Renal cortical epithelial cell (primary cell): ENCODE measurements around the gene PAPOLG. TPM values are rescaled to one million over a fixed set of nuclear protein-coding genes. Genes with fewer than 3 reads are reported as not detected.
"Not testable (repeated sequence)": the region's sequence is repeated elsewhere in the genome, so short reads cannot be mapped to it uniquely, and the experiment has no call there.

Source experiments
- DNase-seq: peaks from one replicate; pipeline ENCODE4 v3.0.0-alpha.2; 2011; ENCODE audit warnings: low read depth
- total RNA-seq: library from RNA; depleted of rRNA; stranded (reverse); fragments of >200 nt; gene quantifications from 2 replicates; pipeline ENCODE4 v1.2.3, GENCODE V29; 2014

The PAPOLG gene
- total RNA-seq, 1 donor from 2014 or later = 16.9 TPM

DNA sequence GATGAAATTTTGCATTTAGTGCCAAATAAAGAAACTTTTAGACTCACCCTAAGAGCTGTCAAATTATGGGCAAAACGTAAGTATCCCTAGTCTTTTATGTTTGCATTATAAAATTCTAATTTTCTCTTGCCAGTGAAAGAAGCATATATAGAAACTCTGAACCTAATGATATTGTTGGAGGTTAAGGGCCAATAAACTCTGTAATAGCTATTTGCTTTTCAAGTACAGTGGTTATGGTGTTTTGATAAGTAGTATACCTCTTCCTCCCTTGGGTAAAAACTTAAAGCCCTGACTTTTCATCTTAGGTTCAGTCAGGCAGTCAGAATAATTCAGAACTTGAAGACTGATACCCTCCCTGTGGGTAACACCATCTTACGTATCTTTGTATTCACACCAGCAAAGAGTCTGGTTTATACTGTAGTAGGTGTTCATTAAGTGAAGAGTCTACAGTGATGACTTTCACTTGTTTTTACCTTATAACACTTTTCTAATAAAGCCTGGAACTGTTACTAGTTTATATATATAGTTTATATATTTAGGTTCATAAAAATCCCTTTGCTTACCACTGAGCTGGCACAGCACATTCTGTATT, 19.1 kb downstream of the PAPOLG start:
- DNase-seq = no peak

DNA sequence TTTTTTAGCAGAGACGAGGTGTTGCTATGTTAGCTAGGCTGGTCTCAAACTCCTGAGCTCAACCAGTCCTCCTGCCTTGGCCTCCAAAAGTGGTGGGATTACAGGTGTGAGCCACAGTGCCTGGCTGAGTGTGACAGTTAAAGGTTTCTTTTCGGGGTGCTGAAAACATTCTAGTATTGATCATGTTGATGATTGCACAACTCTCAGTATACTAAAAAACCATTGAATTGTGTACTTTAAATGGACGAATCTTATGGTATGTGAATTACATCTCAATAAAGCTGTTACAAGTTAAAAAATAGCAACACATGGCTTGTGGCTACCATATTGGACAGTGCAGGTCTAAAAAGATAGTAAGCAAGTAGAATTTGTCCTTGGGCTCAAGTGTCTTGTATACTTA, 22.3 kb downstream of the PAPOLG start:
- DNase-seq = no peak

DNA sequence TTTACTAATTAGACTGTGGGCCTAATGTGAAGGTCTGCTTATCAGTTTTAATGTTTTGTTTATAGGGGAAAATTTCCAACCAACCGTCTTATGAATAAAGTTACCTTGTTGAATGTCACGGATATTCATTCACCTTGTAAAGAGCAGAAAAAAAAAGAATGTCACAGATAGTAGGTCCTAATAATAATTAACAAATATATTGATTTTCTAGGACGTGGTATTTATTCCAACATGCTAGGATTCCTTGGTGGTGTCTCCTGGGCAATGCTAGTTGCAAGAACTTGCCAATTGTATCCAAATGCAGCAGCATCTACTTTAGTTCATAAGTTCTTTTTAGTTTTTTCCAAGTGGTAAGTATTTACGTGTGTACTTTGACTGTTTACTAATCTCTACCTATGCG, 23.4 kb downstream of the PAPOLG start:
- no peak for DNase-seq

DNA sequence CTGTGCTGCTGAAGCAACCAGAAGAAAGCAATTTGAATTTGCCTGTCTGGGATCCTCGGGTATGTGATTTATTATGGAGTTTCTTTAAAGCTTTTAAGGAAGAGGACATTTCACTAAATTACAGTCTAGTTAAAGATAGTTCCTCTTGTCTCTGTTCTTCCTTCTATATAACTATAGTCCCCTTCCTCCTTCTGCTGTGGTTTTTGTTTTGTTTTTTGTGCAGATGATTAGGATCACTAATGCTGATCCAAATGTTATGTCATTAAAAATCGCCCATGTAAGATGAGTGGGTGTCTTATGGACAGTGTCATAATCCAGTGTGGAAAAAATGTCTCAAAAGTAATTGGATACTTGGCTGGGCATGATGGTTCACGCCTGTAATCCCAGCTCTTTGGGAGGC, 24.7 kb downstream of the PAPOLG start:
- DNase-seq = no peak

DNA sequence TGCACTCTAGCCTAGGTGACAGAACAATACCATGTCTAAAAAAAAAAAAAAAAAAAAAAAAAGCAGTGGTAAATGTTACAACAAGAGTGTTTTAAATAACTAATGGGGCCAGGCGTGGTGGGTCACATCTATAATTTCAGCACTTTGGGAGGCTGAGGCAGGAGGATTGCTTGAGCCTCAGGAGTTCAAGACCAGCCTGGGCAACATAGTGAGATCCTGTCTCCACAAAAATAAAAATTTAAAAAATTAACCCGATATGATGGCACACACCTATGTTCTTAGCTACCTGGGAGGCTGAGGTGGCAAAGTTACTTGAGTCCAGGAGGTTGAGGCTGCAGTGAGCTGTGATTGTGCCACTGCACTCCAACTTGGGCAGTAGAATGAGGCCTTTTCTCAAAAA, 37.1 kb downstream of the PAPOLG start:
- DNase-seq = no peak

DNA sequence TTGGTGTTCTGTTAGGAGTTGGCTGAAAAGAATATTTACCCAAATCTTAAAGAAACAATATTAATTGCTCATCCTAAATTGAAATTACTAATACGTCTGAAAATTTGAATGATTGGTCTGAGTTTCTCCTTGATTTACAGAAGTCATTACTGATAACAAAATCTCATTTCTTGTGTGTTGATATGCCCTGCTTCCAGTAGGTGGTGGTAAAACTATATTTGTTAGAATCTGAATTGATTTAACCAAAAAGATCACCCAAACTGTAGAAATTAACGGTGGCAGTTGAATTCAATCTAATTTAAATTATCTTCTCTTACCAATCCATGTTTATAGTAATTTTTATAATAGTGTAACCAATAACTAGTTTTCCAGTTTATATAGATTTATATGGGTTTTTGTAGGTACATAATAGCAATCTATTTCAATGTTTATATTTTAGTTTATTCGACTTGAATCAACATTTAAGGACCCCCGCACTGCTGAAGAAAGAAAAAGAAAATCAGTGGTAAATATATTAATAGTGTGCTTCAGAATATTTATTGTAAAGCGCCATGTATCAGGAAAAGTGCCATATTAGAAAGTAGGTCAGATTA, 38.3 kb downstream of the PAPOLG start:
- peak; percentile 27 for DNase-seq

DNA sequence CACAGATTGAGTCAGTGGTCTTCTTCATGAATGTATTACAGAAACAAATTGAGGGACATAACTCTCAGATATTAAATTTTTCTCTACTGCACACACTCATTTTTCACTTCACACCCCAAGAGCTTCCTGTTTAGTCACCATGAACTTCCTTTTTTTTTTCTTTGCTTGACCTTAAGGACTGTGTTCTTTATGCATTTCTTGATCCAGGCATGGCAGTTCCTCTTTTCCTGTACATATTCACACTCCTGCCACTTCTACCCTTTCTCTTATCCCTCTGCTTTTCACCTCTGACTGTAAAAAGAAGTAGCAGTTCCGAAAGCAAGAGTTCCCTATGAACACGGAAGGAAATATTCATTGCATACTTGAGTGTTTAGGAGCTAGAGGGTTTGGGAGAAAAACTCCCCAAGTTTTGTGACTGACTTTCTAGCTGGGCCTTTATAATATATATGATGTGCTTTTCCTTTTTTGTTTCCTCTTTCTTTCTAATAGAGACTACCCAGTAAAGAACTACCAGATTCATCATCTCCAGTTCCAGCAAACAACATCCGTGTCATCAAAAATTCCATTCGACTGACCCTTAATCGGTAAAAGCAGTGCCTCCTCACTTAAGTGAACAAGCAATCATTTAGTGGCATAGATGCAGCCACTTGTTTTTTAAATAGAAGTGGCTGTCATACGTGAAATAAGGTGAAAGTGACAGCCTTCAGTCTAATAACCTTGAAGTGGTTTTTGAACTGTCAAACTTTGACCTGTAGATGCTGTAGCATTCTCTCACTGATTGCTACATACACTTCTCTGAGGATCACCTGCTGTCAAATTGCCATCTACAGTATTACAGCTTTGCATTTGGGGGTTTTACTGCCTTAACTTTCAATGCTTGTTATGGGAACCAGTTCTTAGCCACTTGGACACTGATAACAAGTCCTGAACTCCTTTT, 40.8 kb downstream of the PAPOLG start:
- no peak for DNase-seq

DNA sequence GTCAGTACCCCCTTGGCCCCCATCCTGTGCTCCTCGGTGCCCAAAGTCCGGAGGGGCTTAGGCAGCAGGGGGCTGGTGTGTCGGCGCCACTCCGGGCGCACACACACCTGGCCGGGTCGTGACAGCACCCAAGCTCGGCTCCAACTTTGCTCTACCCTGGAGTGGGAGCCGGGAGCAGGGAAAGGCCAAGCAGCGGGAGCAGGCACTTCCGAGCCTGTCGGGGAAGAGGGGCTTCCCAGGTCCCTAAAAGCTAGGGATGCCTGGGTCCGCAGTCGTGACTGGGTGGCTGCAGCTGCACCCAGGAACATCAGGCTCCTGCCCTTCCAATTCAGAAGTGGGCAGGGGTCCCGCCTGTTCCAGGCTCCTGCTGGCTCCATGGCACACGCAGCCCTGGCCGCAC, 48.4 kb downstream of the PAPOLG start:
- DNase-seq = no peak

DNA sequence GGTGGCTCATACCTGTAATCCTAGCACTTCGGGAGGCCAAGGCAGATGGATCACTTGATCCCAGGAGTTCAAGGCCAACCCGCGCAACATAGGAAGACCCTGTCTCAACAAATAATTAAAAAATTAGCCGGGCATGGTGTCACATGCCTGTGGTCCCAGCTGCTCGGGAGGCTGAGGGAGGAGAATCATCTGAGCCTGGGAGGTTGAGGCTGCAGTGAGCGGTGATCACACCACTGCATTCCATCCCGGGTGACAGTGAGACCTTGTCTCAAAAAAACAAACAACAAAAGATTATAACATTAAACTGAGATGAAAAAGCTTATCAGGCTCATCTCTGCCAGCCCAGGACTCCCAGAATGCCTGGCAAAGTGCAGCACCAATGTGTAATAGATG, 50.5 kb downstream of the PAPOLG start:
- DNase-seq = no peak

DNA sequence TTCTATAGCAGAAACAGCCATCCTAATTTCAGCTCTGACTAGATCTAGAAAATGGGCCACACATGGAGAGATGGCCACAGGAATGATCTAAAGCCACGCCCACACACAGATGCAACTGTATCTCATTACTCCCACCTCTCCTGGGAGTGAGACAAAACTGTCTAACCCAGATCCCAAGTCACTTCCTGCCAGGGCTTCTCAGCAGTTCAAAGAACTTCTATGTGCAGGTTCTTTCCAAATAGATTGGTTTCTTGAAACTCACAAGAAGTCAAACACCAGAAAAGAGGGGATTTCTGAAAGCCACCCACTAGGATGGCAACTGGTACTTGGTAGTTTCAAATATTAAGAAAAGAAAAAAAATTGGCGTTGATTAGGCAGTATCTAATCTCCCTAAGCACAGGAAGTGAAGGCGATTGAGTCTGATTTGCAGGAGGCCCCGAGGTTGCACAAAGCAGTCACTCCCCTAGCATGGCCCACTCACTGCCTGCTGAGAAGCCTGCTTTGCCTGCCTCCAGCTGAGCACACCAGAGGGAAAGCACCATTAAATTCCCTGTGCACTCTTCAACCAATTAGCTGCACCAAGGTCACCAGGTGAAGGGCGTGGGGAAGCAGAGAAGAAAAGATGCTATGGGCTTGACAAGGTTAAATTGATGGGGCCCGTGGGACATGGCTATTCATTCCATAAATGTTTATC, 51.1 kb downstream of the PAPOLG start:
- DNase-seq = peak; percentile 6

DNA sequence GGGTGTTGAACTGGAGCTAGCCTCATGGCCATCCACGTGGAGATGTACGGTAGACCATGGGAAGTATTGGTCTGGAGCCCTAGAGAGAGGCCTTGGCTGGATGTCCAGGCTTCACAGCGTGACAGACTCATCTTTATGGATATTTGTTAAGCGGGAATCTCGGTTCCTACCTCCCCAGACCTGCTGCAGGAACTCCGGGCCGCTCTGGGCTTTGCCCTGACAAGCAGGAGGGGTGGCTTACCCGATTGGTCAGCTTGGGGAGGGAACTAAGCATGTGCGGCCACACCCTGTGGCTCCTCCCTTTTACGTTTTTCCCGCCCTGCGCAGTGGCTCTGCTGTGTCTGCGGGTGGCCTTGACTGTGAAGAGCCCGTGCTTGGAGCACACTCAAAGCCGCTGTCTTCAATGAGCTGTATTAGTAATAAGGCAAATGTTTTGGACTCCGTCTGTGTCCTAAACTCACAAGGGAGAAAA, 52.3 kb downstream of the PAPOLG start:
- DNase-seq = no peak

DNA sequence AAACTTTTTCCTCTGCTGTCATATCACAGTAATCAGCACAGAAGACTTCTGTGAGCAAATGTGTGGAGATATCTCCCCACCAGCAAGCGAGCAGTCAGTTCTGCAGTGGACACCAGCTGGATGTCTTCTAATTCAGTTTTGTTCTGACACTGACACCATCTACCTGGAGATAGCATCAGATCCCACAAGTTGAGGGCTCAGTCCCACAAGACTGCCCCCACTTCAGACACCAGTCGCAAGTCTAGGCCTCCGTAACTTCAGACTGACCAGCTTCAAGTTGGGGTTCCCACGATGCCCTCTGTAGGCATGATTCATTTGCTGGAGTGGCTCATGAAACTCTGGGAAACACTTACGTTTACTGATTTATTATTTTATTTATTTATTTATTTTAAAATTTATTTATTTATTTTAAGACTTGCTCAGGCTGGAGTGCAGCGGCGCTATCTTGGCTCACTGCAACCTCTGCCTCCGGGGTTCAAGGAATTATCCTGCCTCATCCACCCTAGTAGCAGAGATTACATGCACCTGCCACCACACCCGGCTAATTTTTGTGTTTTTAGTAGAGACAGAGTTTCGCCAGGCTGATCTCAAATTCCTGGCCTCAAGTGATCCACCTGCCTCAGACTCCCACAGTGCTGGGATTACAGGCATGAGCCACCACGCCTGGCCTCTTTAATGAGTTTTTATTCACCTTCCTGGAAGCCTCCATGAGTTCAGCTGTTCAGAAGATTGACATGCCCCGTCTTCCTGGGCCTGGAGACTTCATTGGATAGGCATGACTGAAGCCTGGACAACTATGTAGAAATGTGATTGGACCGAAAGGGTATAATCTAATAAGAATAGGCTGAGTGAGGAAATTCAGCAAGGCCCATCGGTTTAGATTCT, 55.7 kb downstream of the PAPOLG start:
- DNase-seq = no peak

DNA sequence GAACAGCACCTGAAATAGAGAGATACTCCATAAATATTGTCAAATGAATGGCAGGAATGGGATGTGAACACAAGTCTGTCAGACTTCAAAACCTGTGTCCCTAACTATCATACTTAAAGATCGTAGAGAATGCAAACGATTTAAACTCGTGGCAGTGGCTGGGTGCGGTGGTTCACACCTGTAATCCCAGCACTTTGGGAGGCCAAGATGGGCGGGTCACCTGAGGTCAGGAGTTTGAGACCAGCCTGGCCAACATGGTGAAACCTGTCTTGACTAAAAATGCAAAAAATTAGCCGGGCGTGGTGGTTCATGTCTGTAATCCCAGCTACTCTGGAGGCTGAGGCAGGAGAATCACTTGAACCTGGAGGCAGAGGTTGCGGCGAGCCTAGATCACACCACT, 61.1 kb downstream of the PAPOLG start:
- not testable (repeated sequence) for DNase-seq

DNA sequence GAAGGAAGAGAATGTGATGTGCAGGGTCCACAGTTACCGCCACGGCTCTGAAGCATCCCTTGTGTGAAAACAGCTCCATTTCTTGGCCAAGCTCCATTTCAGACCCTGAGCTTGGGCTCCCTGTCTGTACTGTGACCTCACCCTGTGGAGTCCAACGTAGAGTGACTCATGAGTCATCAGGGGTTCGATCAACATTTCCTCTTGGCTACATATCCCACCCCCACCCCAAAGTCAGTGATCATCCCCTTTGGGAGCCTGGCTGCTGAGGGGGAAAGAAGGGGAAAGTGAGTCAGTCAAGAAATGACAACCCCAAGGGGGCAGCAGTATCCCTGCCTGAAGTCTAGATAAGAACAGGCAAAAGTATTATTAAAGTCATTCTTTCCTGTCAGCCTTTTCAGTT, 62.2 kb downstream of the PAPOLG start:
- DNase-seq = peak; percentile 6

DNA sequence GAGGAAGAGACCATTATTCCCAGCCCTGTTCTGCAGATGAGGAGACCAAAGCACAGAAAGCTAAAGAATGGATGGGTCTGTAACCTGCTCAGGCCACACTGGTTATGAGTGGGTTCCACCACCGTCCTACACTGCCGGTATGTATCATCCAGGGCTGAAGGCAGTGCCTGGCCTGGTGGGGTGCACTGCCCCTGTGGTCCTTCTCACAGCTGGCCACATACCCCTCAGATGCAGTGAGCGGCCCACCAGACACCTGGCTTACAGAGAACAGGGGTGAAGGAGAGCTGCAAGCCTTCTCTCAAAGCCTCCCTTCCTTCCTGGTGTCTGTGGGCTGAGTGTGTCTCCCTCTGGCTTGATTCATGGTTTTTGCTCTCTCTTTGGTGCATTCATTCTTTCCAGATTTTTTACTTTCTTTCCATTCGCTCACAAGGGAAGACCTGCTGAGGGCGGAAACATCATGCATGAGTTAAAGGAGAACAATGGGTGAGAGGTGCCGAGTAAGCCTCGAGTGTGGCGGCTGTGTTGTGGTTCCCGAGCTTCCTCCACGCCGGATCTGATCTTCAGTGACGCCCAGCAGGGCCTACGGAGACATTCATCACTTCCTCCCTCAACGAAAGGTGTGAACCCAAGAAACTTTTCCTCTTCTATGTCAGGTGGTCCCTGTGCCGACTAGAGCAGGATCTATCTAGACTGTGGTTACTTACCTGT, 63.2 kb downstream of the PAPOLG start:
- no peak for DNase-seq

DNA sequence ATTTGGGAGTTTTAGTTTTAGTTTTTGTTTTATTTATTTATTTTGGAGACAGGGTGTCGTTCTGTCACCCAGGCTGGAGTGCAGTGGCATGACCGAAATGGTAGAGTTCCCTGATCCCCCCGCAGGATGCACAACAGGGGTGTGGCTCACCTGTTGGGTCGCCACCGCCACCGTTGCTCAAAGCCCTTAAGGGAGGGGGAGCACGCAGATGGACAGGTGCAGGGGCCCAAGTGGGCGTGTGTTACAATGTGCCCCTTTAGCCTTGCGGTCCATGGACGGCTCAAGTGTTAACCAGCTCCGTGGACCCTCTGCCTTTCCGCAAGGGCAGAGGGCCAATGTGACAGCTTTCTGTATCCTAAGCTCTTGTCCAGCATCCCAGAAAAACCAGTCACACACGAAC, 63.9 kb downstream of the PAPOLG start:
- DNase-seq = no peak

DNA sequence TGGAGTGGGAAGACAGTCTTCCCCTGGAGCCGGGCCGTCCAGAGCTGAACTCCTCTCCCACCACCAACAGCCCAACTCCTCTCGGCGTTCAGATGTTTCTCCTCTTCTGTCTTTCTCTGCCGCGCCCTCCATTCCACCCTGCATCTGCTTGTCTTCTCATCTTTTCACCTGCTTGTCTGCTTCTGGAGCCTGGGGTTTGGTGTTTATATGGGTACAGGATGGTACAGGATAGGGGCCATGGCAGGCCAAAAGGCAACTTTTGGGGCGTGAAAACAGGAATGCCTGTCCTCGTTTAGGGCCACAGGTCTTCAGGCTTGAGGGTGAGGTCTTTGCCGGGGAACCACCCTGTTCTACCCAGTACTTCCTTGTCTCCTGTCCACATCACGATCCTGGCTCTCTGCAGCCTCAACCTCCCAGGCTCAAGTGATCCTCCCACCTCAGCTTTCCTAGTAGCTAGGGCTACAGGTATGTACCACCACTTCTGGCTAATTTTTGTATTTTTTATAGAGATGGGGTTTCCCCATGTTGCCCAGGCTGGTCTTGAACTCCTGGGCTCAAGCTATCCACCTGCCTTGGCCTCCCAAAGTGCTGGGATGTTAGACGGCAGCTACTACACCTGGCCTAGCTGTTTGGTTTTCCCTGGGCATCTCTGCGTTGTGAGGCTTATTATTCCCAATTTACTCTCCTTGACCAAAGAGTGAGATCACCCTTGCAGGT, 64.5 kb downstream of the PAPOLG start:
- DNase-seq = no peak

DNA sequence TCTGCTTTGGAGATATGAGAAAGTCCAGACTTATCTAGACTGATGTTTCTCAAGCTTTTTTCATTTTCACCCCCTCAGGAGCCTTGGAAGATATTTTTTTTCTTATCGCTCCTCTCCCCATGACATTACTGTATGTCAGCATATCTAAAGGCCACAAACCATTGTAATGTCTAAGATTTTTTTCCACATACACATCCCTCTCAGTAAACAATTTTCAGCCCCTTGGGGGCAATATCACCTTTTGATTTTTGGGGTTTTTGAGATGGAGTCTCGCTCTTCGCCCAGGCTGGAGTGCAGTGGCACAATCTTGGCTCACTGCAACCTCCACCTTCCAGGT, 65.0 kb downstream of the PAPOLG start:
- DNase-seq = no peak

DNA sequence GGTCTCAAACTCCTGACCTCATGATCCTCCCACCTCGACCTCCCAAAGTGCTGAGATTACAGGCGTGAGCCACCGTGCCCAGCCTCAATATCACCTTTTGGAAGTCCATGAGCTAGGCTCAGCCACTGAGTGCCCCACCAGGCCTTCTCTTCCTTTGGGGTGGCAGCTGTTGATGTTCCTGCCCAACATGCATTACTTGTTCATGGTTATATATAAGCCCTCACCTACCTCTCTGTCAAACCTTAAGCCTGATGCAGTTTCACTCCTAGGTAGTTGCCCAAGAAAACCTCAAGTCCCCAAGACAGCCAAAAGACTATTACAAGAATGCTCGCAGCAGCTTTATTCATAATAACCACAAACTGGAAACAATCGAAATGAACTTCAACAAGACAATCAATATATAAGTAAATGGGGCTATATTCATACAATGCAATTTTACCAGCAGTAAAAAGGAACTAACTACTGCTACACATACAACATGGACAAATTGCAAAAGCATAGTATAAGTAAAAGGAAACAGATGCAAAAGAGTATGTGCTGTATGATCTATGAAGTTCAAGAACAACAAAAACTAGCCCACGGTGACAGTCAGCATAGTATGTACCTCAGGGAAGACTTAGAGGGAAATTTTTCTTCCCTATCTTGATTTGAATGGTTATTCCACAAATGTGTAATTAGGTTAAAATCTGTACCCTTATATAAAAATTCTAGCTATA, 65.7 kb downstream of the PAPOLG start:
- DNase-seq = no peak
